ENCODE results near the gene AKAP5.
"Not testable (repeated sequence)": the region's sequence is repeated elsewhere in the genome, so short reads cannot be mapped to it uniquely, and the experiment has no call there.

Gene AKAP5

GRCh38 chr14:64503434-64504309 is 38.4 kb downstream of the AKAP5 start, which contains the start of gene ZBTB25:
TSS of gene ZBTB25 (minus strand) at chr14:64503838. CDS start at chr14:64490533, 13,305 bp downstream.
- peak within 1 kb of the TSS; percentile 100 for H3K27ac Mint-ChIP-seq
- H3K4me3 Mint-ChIP-seq, result peak within 1 kb of the TSS; percentile 100
- no peaks in the 10 kb centered on the region for H3K9me3 Mint-ChIP-seq
- no peaks in the 10 kb centered on the region for H3K27me3 Mint-ChIP-seq (ENCODE audit: low read depth)
- H3K36me3 Mint-ChIP-seq (ENCODE audit: low read depth), result peaks cover 31% of the 10 kb centered on the region
- peaks cover 54% of the 10 kb centered on the region for H3K4me1 Mint-ChIP-seq (ENCODE audit: low read depth)

GRCh38 chr14:64504310-64504896 is 39.1 kb downstream of the AKAP5 start, which contains the start of gene ZBTB1:
TSS of gene ZBTB1 (plus strand) at chr14:64504770. CDS start at chr14:64521505, 16,735 bp downstream.
- Mint-ChIP-seq H3K36me3 (ENCODE audit: low read depth) (peaks cover 31% of the 10 kb centered on the region), H3K27me3 (ENCODE audit: low read depth) (no peaks in the 10 kb centered on the region), H3K4me1 (ENCODE audit: low read depth) (peaks cover 61% of the 10 kb centered on the region)

DNA sequence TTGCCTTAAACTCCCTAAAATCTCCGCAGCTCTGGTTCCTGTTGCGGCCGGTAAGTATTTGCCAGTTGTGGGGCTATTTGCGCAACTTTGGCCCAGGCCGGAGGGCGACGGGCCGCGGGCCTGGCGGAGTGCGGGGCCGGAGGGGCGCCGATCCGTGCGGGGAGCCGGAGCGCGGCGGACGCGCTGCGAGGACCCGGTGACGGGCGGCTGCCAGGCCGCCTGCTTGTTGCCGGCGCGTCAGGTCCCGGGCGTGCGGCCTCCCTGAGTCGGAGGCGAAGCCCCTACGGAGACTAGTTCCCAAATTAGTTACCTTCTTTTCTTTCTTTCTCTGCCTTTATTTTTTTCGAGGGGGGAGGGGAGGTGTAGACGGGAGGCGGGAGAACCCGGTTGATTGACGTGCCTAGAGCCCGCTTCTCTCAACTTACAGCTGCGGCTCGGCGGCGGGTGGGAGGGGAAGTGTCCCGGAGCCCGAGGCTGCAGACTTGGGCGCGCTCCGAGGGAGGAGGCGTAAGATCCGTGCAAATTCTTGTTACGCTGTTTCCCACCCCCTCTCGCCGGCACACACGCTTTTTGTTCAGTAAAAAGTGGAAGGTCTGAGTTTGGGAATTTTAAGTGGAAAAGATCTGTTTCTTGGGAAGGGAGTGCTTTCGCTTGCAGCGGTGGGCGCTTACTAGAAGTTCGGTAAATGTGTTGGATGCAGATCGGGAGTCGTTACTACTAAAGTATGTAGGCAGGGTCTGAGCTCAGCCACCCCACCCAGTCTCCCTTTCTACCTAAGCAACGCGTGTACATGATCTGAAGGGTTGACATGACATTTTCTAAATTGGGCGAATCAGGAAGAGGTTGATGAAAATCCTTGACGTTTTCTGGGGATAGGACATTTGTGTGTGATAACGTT is 39.8 kb downstream of the AKAP5 start:
- peaks cover 26% of the 10 kb centered on the region for H3K36me3 Mint-ChIP-seq (ENCODE audit: low read depth)
- H3K27ac Mint-ChIP-seq, result peak overlapping the region; percentile 100
- peak overlapping the region; percentile 100 for H3K4me3 Mint-ChIP-seq
- no peaks in the 10 kb centered on the region for H3K27me3 Mint-ChIP-seq (ENCODE audit: low read depth)
- H3K4me1 Mint-ChIP-seq (ENCODE audit: low read depth), result peaks cover 58% of the 10 kb centered on the region
- no peaks in the 10 kb centered on the region for H3K9me3 Mint-ChIP-seq

More at GRCh38 chr14:64504310-64504896, 39.1 kb downstream of the AKAP5 start, which contains the start of gene ZBTB1:
- peak within 1 kb of the TSS; percentile 100 for H3K4me3 Mint-ChIP-seq
- H3K27ac Mint-ChIP-seq, result peak within 1 kb of the TSS; percentile 100
- no peaks in the 10 kb centered on the region for H3K9me3 Mint-ChIP-seq

DNA sequence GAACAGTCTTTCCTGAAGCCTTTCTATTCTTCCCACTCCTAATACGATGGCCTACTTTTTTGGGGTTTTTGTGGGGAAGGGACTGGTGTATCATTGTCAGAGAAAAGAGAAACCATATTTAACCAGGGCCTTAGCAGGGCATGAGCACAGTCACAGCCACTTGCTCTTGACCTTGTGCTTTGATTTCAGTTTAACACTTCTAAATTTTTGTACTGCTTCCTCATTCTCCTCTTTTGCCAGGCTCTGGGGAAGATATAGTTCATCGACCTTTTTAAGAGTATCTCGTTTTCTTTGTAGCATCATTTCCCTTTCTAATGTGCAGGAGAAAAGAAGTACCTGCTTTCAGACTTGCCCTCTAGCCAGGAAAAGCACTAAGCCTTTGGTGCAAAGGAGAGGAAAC is 41.4 kb downstream of the AKAP5 start:
- Mint-ChIP-seq H3K4me3 (peak overlapping the region; percentile 94), H3K4me1 (ENCODE audit: low read depth) (peaks cover 66% of the 10 kb centered on the region), H3K36me3 (ENCODE audit: low read depth) (peaks cover 24% of the 10 kb centered on the region), H3K27me3 (ENCODE audit: low read depth) (no peaks in the 10 kb centered on the region), H3K9me3 (no peaks in the 10 kb centered on the region), H3K27ac (peak overlapping the region; percentile 98)

GRCh38 chr14:64507376-64508156 is 42.3 kb downstream of the AKAP5 start:
- H3K27me3 Mint-ChIP-seq (ENCODE audit: low read depth), result no peaks in the 10 kb centered on the region
- H3K9me3 Mint-ChIP-seq, result no peaks in the 10 kb centered on the region
- H3K27ac Mint-ChIP-seq, result peak overlapping the region; percentile 98
- H3K4me3 Mint-ChIP-seq, result peak overlapping the region; percentile 94
- peaks cover 21% of the 10 kb centered on the region for H3K36me3 Mint-ChIP-seq (ENCODE audit: low read depth)
- peaks cover 57% of the 10 kb centered on the region for H3K4me1 Mint-ChIP-seq (ENCODE audit: low read depth)

GRCh38 chr14:64508215-64508776 is 43.0 kb downstream of the AKAP5 start:
- no peaks in the 10 kb centered on the region for H3K9me3 Mint-ChIP-seq
- peaks cover 17% of the 10 kb centered on the region for H3K36me3 Mint-ChIP-seq (ENCODE audit: low read depth)
- peaks cover 54% of the 10 kb centered on the region for H3K4me1 Mint-ChIP-seq (ENCODE audit: low read depth)
- H3K27me3 Mint-ChIP-seq (ENCODE audit: low read depth), result no peaks in the 10 kb centered on the region
- peak overlapping the region; percentile 94 for H3K4me3 Mint-ChIP-seq
- peak overlapping the region; percentile 98 for H3K27ac Mint-ChIP-seq

GRCh38 chr14:64509036-64509435 is 43.7 kb downstream of the AKAP5 start:
- Mint-ChIP-seq H3K36me3 (ENCODE audit: low read depth) (peaks cover 18% of the 10 kb centered on the region), H3K27me3 (ENCODE audit: low read depth) (no peaks in the 10 kb centered on the region), H3K27ac (peak overlapping the region; percentile 98), H3K9me3 (no peaks in the 10 kb centered on the region), H3K4me3 (peak overlapping the region; percentile 21), H3K4me1 (ENCODE audit: low read depth) (peaks cover 58% of the 10 kb centered on the region)

GRCh38 chr14:64510825-64511671 is 45.7 kb downstream of the AKAP5 start:
- Mint-ChIP-seq H3K27me3 (ENCODE audit: low read depth) (no peaks in the 10 kb centered on the region), H3K36me3 (ENCODE audit: low read depth) (peaks cover 9% of the 10 kb centered on the region), H3K4me1 (ENCODE audit: low read depth) (peaks cover 52% of the 10 kb centered on the region), H3K9me3 (no peaks in the 10 kb centered on the region), H3K27ac (peak overlapping the region; percentile 35), H3K4me3 (peak overlapping the region; percentile 38)

DNA sequence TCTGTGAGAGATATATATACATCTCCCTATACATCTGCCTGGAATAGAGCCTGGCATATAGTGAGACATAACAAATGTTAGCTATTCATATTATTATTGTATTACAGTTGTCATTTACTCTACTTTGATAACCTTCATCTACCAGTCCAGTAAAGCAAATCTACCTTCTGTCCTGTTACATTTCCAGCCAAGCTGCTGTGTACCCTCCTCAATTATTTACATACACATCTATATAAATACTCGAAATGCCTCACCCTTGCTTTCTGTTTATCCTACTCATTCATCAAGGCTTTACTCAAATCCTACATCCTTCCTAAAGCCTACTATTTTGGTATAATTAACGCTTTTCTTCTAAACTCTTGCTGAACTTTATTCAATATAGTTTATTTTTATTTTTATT is 48.0 kb downstream of the AKAP5 start:
- Mint-ChIP-seq H3K36me3 (ENCODE audit: low read depth) (peaks cover 5% of the 10 kb centered on the region), H3K27me3 (ENCODE audit: low read depth) (no peaks in the 10 kb centered on the region), H3K4me3 (no peak overlapping the region), H3K9me3 (no peaks in the 10 kb centered on the region), H3K4me1 (ENCODE audit: low read depth) (peaks cover 40% of the 10 kb centered on the region), H3K27ac (no peak overlapping the region)

DNA sequence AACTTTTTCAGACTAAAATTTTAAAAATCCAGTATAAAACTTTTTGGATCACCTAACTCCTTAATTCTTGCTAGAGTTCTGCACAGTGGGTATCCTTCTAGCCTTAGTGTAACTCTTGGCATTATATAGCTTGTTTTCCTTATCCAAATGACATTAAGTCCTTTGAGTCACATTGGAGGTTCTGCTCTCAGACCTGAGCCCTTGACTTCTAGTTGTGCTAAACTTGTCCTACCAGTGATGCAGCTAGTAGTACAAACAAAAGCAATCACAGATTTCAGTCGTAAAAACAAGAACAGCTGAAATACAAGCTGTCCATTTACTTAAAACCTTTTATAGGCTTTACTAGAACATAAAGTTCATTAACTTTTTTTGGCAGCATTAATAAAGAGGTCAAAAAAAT is 49.8 kb downstream of the AKAP5 start:
- H3K27ac Mint-ChIP-seq, result no peak overlapping the region
- H3K4me1 Mint-ChIP-seq (ENCODE audit: low read depth), result peaks cover 27% of the 10 kb centered on the region
- H3K36me3 Mint-ChIP-seq (ENCODE audit: low read depth), result peaks cover 4% of the 10 kb centered on the region
- no peaks in the 10 kb centered on the region for H3K9me3 Mint-ChIP-seq
- no peak overlapping the region for H3K4me3 Mint-ChIP-seq
- no peaks in the 10 kb centered on the region for H3K27me3 Mint-ChIP-seq (ENCODE audit: low read depth)

- peaks cover 13% of the 10 kb centered on the region for H3K4me1 Mint-ChIP-seq (ENCODE audit: low read depth)
- H3K27me3 Mint-ChIP-seq (ENCODE audit: low read depth), result no peaks in the 10 kb centered on the region
- H3K27ac Mint-ChIP-seq, result no peak overlapping the region
- no peaks in the 10 kb centered on the region for H3K9me3 Mint-ChIP-seq
- H3K4me3 Mint-ChIP-seq, result no peak overlapping the region
- H3K36me3 Mint-ChIP-seq (ENCODE audit: low read depth), result peaks cover 4% of the 10 kb centered on the region
Measured at GRCh38 chr14:64516969-64517368, 51.7 kb downstream of the AKAP5 start.

DNA sequence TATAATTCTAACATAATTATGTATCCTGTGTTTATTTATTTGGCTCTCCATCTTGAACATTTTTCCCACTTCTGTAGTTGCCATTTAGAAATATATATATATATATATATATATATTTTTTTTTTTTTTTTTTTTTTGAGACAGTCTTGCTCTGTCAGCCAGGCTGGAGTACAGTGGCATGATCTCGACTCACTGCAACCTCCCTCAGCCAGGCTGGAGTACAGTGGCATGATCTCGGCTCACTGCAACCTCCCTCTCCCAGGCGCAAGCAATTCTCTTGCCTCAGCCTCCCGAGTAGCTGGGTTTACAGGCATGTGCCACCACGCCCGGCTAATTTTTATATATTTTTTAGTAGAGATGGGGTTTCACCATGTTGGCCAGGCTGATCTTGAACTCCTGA is 52.4 kb downstream of the AKAP5 start:
- H3K4me3 Mint-ChIP-seq; H3K36me3 Mint-ChIP-seq (ENCODE audit: low read depth); H3K27ac Mint-ChIP-seq; H3K27me3 Mint-ChIP-seq (ENCODE audit: low read depth); H3K9me3 Mint-ChIP-seq: not testable (repeated sequence)
- H3K4me1 Mint-ChIP-seq (ENCODE audit: low read depth), result peaks cover 13% of the 10 kb centered on the region

- peaks cover 4% of the 10 kb centered on the region for H3K36me3 Mint-ChIP-seq (ENCODE audit: low read depth)
- H3K4me1 Mint-ChIP-seq (ENCODE audit: low read depth), result peaks cover 13% of the 10 kb centered on the region
- no peaks in the 10 kb centered on the region for H3K9me3 Mint-ChIP-seq
- no peak overlapping the region for H3K4me3 Mint-ChIP-seq
- H3K27ac Mint-ChIP-seq, result no peak overlapping the region
- H3K27me3 Mint-ChIP-seq (ENCODE audit: low read depth), result no peaks in the 10 kb centered on the region
Measured at GRCh38 chr14:64518229-64518628, 52.9 kb downstream of the AKAP5 start.
